Smooth muscle cell (in vitro differentiated cells): ENCODE results near the gene FBLN2. TPM values are rescaled to one million over a fixed set of nuclear protein-coding genes. Genes with fewer than 3 reads are reported as not detected.

Source experiments
- DNase-seq: peaks from one replicate; lab custom pipeline; 2025; ENCODE audit not compliant: unreplicated experiment; lab: John Stamatoyannopoulos, UW
- H2AFZ ChIP-seq: fragments of 200-600 bp; sonication (generic); 2 replicates; pipeline ENCODE4 v1.6.0; 2016; ENCODE audit warnings: antibody characterized with exemption, low read depth, mild to moderate bottlenecking
- H3F3A ChIP-seq: fragments of 200-600 bp; sonication (generic); 2 replicates; pipeline ENCODE4 v1.6.0; 2017; ENCODE audit warnings: antibody characterized with exemption, low read depth
- H3K27ac ChIP-seq: fragments of 200-600 bp; sonication (generic); 2 replicates; pipeline ENCODE4 v1.5.1; 2016; ENCODE audit warnings: low read depth, mild to moderate bottlenecking
- H3K27me3 ChIP-seq: fragments of 200-600 bp; sonication (generic); 2 replicates; pipeline ENCODE4 v1.6.1; 2016; ENCODE audit warnings: low read depth, mild to moderate bottlenecking
- H3K36me3 ChIP-seq: fragments of 200-600 bp; sonication (generic); 2 replicates; pipeline ENCODE4 v1.5.1; 2016; ENCODE audit warnings: low read depth
- H3K4me1 ChIP-seq: fragments of 200-600 bp; sonication (generic); 2 replicates; pipeline ENCODE4 v1.5.1; 2016; ENCODE audit warnings: low read depth
- H3K4me2 ChIP-seq: fragments of 200-600 bp; sonication (generic); 2 replicates; pipeline ENCODE4 v1.6.0; 2016; ENCODE audit warnings: mild to moderate bottlenecking
- H3K4me3 ChIP-seq: fragments of 200-600 bp; sonication (generic); 2 replicates; pipeline ENCODE4 v1.5.1; 2016; ENCODE audit warnings: mild to moderate bottlenecking
- H3K79me2 ChIP-seq: fragments of 200-600 bp; sonication (generic); 2 replicates; pipeline ENCODE4 v1.6.0; 2016; ENCODE audit warnings: low read depth, mild to moderate bottlenecking
- H3K9ac ChIP-seq: fragments of 200-600 bp; sonication (generic); 2 replicates; pipeline ENCODE4 v1.6.0; 2016; ENCODE audit warnings: low read depth
- H3K9me3 ChIP-seq: fragments of 200-600 bp; sonication (generic); replicated peaks from 2 replicates; pipeline ENCODE4 v1.5.1; 2016; ENCODE audit warnings: low read depth
- H4K20me1 ChIP-seq: fragments of 200-600 bp; sonication (generic); 2 replicates; pipeline ENCODE4 v1.6.0; 2016; ENCODE audit warnings: low read depth
- WGBS: methylation state at CpG from one replicate; pipeline ENCODE4 v1.1.7; 2016; ENCODE audit warnings: low lambda C conversion rate; 5-methylcytosine and 5-hydroxymethylcytosine counted together
- polyA plus RNA-seq: library from polyadenylated mRNA; unstranded; fragments of >200 nt; fragmentation: Nextera tagmentation; extraction: Ambion mirVana; gene quantifications from 2 replicates; pipeline ENCODE4 v1.2.1, GENCODE V29; 2016
- total RNA-seq: library from RNA; depleted of rRNA; stranded (reverse); fragments of >200 nt; gene quantifications from 2 replicates; pipeline ENCODE4 v1.2.3, GENCODE V29; 2014
- TF ChIP-seq, protein P1 (sequence below): fragments of 200-600 bp; sonication (generic); IDR thresholded peaks from 2 replicates; pipeline ENCODE4 v1.5.1; 2017; ENCODE audit warnings: borderline replicate concordance, mild to moderate bottlenecking, antibody characterized with exemption; ENCODE audit not compliant: insufficient read depth, poor library complexity, severe bottlenecking

The FBLN2 gene
- total and polyA plus RNA-seq, 2 experiments from 2014 or later, result 159 to 390 TPM

DNA sequence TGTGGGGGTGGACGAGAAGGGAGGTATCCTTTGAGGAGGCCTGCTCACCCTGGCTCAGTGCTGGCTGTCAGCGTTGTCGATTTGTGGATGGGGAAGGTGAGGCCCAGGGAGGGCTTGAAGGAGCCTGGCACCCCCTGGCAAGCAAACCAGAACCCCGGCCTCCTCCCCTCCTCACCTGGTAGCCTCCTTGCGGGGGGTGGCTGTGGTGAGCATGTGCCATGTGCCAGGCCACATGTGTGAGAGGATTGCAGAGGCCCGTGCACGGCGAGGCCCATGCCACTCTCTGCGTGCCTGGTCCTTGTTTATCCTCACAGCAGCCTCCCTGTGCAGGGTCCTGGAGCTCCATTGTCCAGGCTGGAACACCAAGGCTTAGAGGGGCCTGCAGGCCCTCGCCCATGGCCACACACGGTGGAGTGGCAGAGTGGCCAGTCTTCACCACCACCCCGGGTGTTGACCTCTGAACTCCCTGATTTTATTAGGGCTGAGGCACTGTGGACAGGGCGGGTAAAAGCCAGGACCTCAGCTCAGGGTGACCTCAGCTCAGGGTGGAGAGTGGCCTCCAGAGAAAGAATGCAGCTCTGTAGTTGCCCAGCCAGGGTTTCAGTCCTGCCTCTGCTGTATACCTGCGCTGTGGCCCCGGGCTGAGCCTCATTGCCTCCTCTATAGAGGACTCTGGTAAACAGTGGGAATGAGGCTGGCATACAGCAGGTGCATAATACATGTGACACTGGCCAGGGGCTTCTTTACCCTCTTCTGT lies 39.7 kb upstream of the FBLN2 start:
- Histone ChIP-seq H3K4me1 (peaks cover 16% of the 10 kb centered on the region), H3F3A (peaks cover 22% of the 10 kb centered on the region), H3K4me3 (no peak overlapping the region), H4K20me1 (no peaks in the 10 kb centered on the region), H3K9ac (no peak overlapping the region), H3K9me3 (no peaks in the 10 kb centered on the region), H3K27me3 (no peaks in the 10 kb centered on the region), H2AFZ (no peak overlapping the region), H3K4me2 (no peak overlapping the region), H3K36me3 (no peaks in the 10 kb centered on the region), H3K79me2 (no peaks in the 10 kb centered on the region), H3K27ac (no peak overlapping the region)
- DNase-seq, result no peak
- TF ChIP-seq, protein P1, sequence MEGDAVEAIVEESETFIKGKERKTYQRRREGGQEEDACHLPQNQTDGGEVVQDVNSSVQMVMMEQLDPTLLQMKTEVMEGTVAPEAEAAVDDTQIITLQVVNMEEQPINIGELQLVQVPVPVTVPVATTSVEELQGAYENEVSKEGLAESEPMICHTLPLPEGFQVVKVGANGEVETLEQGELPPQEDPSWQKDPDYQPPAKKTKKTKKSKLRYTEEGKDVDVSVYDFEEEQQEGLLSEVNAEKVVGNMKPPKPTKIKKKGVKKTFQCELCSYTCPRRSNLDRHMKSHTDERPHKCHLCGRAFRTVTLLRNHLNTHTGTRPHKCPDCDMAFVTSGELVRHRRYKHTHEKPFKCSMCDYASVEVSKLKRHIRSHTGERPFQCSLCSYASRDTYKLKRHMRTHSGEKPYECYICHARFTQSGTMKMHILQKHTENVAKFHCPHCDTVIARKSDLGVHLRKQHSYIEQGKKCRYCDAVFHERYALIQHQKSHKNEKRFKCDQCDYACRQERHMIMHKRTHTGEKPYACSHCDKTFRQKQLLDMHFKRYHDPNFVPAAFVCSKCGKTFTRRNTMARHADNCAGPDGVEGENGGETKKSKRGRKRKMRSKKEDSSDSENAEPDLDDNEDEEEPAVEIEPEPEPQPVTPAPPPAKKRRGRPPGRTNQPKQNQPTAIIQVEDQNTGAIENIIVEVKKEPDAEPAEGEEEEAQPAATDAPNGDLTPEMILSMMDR, result no peak
- 87% methylated on average over 15 of the region's 15 CpGs for WGBS

DNA sequence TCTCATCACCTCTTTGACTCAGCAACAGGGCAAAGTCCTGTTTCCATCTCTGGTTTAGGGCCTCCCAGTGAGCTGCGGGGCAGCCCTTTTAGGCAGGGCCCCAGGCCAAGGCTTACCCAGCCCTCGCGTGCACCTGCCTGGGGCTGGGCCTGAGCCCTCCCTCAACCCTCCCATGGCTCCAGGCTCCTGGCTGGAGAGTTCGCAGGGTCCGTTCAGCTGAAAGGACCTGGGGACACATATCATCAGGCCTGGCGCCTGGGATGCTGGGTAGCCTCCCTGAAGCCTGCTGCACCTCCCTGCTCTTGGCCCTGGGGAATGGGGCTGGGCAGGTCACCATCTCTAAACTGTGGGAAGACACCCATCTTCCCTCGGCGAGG lies 39.1 kb upstream of the FBLN2 start:
- no peak for DNase-seq
- Histone ChIP-seq H3K4me2 (no peak overlapping the region), H4K20me1 (no peaks in the 10 kb centered on the region), H3K27me3 (no peaks in the 10 kb centered on the region), H3K4me1 (peaks cover 16% of the 10 kb centered on the region), H3K36me3 (no peaks in the 10 kb centered on the region), H3K79me2 (no peaks in the 10 kb centered on the region), H3K9ac (no peak overlapping the region), H3K9me3 (no peaks in the 10 kb centered on the region), H3K27ac (no peak overlapping the region), H3F3A (peaks cover 22% of the 10 kb centered on the region), H3K4me3 (no peak overlapping the region), H2AFZ (no peak overlapping the region)
- TF ChIP-seq, protein P1, result no peak
- 98% methylated on average over 8 of the region's 8 CpGs for WGBS

DNA sequence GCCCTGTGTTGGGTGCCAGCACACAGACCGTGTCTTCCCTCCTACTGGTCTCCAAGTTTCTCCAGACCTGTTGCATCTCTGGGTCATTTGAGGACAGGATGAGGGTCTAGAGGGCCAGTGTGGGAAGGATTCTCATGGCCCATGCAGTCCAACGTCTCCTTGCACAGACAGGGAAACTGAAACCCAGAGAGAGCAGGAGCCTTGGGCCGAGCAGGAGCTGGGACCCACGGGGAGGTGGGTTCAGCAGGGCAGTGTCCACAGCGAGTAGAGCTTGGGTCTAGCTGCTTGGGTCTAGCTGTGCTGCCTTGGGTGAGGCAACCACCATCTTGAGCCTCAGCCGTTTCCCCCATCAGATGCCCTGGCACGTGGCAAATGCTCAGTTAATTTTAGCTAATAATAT lies 36.5 kb upstream of the FBLN2 start:
- no peak for DNase-seq
- Histone ChIP-seq H3K4me3 (no peak overlapping the region), H3K4me2 (no peak overlapping the region), H3K4me1 (peaks cover 16% of the 10 kb centered on the region), H3K36me3 (no peaks in the 10 kb centered on the region), H3K9ac (no peak overlapping the region), H3K27me3 (no peaks in the 10 kb centered on the region), H3K9me3 (no peaks in the 10 kb centered on the region), H3F3A (peaks cover 17% of the 10 kb centered on the region), H3K79me2 (no peaks in the 10 kb centered on the region), H4K20me1 (no peaks in the 10 kb centered on the region), H2AFZ (no peak overlapping the region), H3K27ac (no peak overlapping the region)
- 95% methylated on average over 7 of the region's 7 CpGs for WGBS
- TF ChIP-seq, protein P1, result no peak
